ENCODE results near the gene CD6.

The CD6 gene

DNA sequence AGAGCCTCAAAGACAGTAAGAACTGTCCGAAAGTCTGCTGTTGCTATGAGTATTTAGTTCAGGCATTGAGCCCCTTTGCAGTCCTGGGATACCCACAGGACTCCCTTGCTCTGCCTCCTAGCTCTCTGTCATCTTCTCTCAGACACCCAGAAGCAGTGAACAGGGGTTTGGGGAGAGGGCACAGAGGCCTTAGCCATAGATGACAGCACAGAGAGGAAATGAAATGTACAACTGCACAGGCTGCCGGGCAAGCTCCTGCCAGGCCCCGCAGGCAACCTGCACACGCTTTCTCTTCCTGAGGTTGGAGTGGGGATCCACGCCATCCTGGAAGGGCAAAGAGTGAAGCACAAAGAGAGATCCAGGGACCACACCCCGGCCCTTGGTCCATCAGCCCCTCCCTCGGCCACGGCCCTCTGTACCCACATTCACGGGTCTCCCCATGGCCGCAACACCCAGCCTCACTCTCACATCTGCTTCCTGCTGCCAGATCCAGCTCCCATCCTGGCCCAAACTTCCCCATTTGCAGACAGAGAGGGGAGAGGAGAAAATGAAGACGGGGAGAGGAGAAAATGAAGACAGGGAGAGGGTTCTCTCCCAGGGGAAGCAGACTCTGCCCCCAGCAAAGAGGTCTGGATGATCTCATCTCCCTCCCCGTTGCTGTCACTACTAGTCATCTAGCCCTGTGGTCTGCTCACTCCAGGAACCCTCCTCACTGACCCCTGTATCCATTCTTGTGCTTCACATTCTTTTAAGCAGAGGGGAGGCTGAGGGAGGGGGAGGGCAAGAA, 40.7 kb downstream of the CD6 start:
- DNase-seq: no peak

DNA sequence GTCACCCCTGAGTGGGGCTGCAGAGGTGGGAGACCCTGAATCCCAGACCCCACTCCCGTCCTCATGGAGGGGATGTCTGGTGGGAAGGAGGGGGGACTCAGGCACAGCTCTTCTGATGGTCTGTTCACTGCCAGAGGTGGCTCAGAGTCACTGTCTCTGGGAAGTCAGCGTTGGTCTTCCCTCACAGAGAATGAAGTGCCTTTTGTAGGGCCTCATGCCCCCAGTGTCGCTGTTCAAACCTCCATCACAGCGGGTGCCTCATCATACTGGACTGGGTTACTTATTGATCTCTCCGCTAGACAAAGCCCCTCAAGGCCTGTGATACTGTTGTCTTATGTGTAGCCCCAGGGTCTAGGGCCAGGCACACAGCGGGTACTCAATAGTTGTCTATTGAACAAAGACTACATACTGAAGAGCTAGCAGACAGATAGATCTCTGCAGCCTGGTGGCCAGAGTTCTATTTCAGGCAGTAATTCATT, 41.3 kb downstream of the CD6 start:
- DNase-seq: no peak

DNA sequence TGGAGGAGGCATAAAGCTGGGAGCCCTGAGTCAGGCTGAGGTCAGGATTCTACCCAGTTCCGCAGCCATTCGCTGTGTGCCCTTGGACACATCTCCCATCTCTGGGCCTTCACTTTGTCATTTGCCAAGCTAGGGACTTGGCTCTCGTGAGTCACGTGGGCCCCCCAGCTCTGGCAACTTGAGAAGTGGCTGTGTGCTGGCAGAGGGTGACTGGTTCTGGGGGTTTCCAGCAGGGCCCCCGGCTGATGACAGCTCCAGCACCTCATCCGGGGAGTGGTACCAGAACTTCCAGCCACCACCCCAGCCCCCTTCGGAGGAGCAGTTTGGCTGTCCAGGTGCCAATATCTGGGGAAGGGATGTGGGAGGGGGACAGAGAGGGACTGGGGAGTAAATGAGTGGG, 46.6 kb downstream of the CD6 start:
- no peak for DNase-seq

DNA sequence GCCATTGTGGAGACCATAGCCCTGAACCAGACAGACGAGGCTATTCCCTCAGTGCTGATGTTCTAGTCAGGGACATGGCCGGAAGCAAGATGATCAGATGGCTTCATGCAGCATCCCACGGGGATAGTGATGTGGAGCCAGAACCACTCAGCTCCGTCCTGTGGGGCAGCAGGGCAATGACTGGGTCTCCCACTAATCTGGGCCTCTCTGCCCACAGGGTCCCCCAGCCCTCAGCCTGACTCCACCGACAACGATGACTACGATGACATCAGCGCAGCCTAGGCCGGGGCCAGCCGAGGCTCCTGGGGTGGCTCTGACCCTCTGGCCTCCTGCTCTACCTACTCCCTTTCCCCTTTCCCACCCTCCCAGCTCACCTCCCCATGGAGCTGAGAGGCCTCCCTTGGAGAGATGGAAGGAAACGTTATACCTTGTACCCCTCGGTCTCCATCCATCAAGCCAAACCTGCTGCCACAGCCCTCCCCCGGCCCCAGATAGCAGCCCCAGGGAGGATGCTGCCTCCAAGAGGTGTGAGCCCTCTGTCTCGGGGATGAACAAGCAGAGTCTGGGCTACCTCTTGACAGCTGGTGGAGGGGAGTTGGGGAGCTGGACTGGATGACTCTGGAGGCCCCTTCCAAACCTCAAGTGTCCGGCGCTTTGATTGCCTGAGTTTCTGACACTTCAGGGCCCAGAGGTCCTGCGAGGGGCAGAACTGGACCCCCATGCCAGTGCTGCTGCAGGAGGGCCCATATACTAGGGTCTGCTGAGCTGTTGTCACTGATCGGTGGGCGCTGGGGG, 47.8 kb downstream of the CD6 start:
- DNase-seq: no peak

DNA sequence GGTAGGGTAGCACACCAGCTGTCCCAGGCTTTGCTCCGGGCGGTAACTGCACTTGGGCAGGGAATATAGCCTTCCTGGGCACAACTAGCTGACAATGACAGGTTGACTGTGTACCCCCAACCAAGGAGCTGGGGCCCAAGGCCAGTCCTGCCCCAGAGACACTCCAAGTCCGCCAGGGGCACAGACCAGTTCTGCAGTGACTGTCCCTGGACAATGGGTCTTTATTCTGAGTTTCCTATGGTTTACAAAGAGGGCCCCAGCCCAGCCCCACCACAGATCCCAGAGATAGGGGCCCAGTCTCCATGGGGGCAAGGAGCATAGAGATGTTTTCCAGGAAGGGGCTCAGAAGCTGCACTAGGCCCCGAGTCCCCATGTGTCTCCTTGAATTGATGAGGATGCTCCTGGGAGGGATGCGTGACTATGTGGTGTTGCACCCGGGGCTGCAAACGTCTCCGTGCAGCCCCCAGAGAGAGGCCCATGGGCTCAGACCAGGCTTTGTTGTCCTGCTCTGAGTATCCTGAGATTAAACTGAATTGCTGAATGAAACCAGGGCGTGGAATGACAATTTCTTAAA, 48.4 kb downstream of the CD6 start:
- no peak for DNase-seq

DNA sequence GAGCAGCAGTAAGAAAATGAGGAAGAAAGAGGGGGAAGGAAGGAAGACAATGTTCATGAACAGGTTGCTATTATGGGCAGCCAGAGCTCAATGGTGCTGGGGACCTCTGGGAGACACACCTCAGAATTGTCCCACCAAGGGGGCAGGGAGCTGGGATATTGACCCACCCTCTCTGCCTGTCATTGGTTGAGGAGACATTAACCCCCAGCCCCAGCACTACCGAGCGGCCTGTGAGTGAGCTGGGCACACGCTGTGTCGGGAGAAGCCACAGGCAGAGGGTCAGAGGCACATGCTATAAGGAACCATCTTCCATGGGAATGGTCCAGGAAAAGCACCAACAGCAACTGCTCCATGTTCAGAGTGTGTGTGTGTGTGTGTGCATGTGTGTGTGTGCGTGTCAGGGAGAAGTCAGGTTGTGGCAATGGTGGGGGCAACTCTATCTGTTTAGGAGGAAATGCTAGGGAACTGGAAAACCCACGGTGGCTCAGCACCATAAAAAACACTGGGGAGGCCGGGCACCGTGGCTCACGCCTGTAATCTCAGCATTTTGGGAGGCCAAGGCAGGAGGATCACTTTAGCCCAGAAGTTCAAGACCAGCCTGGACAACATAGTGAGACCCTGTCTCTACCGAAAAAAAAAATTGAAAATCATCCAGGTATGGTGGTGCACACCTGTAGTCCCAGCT, 49.2 kb downstream of the CD6 start:
- no peak for DNase-seq

DNA sequence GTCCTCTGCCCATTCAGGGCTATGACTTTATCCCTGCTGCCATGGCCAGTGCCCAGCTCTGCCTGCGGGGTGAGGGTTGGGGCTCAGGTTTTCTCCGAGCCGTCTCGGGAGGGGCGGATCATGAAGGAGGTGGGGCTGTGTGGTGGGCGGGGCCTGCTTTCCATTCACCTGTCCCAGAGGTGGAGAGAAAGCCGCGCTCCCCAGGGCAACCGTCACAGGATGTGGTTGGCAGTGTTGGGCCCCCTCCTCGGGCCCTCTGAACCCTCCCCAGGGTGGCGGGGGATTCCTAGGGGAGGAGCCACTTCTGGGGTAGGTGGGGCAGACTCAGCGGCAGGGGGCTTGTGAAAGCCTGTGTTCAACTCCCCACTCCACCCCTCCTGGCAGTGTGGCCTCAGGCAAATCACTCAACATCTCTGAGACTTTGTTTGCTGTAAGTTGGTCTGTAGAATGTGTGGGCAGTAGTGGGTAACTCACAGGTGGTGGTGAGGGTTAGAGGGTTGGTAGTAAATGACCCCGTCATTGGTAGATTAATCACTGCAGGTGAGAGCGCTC, 50.3 kb downstream of the CD6 start:
- DNase-seq: no peak

DNA sequence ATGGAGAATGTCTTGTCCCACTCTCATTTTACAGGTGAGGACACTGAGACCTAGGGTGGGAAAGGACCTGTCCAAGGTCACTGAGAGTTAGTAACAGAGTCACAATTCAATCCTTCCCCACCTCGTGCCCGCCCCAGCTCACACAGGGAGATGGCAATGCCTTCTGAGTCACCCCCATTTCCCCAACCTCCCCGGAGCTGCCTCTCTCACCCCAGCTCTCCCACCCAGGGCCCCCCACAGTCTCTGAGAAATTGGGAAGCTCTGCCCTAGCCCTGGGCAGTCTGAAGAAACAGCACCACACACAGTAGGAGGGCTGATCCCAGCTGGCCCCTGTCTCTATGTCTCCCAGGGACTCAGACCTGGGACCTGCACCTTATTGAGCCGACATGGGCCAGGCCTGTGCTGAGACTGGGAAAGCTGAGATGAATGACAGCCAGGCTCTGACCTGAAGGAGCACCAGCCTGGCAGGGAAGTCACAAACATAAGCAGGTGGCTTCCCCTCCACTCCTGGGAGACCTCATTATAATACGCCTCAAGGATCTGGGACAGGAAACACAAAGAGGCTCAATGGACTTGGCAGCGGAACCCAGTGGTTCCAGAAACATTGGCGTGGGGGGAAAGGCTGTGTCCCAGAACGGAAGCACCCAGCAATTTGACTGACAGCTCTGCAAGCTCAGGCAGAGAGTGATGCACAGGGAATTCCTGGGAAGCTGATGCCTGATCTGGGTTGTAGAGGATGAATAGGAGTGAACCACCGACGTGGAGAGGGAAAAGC, 51.0 kb downstream of the CD6 start:
- DNase-seq: no peak

DNA sequence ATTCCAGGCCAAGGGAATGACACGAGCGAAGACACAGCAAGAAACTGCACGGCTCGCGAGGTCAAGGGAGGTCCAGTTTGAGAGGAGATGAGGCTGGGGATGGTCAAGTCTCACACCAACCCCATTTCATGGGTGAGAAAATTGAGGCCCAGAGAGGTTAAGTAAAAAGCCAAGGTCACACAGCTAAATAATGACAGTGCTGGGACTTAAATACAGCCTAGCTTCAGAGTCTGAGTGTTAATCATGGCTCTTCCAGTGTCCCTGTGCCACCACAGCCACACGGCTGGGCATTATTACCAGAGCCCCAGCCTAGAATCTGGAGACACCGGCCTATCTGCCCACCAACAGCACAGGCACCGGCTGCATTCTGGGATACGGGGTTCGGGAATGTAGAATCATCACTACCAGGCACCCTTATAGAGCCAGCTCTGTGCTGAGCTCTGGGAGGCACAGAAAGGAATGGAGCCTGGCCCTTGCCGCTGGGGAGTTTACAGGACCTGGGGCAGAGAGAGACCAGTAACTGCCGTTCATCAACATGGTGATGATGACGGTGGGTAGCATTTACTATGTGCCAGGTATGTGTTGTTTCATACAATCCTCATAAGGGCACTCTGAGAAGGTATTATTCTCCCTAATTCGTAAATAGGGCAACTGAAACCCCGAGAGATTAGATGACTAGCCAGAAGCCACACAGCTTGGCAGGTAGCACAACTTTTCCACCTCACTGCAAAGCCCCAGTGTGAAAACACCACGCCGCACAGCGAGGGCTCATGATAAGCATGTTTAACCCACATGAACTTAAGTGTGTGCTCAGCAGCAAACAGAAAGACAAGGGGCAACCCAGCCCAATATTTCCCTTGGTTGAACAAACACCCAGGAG, 51.8 kb downstream of the CD6 start:
- DNase-seq: no peak

DNA sequence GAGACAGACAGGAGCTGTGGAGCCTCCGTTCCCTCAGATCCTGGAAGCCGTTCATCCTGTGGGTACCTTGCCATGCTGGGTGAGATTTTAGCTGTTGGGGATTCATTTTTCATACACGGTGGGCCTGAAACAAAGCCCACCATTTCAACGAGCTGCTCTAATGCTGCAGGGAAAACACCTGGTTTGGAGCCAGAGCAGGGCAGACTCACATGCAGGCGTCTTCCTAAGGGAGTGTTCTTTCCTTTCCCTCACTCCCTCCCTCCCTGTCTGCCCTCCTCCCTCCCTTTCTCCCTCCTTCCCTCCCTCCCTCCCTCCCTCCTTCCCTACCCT, 52.5 kb downstream of the CD6 start:
- DNase-seq: no peak

DNA sequence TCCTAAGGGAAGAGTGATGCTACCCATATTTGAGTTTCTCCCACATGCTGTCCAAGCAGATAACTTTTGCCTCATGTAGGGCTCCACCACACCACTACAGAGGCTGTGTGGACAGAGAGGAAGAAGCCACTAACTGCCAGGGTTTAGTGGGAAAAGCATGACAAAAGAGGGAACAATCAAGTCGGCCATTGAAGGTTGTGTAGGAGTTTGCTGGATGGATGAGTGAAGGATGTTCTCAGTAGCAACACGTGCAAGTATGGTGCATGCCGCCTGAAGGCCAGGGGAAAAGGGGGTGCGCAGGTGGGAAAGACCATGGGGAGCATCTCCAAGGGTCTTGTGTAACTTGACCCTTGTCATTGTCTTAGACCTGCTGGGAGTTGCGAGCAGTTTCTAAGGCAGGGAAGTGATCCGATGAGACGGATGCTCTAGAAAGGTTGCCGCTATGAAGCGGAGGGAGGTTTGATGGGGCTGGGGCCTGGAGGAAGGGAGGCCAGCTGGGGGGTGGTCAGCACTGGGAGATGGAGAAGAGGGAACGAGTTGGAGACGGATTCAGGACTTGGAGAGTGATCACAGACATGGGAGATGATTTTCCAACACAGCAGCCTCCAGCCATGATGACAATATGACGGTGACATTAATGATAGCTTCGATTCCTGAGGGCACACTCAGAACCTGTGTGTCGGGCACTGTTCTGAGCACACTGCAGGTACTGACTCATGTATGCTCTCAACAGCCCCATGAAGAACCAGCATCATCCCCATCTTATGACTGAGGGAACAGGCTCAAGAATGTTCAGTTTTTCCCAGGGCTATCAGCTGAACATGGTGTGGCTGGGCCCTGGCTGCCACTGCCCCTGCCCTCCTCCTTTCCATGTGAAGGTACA, 53.7 kb downstream of the CD6 start:
- no peak for DNase-seq

DNA sequence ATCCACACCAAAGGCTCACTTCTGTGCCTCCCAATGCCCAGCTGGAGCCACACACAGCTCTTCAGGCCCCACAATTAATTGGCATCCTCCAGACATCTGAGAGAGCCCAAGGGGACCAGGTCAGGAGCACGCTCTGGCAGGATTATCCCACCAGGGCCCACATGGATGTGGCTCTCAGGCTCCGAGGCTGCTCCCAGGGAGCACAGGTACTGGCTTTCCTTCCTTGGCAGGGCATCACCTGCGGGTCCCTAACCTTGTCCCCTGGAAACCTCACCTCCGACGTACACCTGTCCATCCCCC, 54.3 kb downstream of the CD6 start:
- DNase-seq: no peak

DNA sequence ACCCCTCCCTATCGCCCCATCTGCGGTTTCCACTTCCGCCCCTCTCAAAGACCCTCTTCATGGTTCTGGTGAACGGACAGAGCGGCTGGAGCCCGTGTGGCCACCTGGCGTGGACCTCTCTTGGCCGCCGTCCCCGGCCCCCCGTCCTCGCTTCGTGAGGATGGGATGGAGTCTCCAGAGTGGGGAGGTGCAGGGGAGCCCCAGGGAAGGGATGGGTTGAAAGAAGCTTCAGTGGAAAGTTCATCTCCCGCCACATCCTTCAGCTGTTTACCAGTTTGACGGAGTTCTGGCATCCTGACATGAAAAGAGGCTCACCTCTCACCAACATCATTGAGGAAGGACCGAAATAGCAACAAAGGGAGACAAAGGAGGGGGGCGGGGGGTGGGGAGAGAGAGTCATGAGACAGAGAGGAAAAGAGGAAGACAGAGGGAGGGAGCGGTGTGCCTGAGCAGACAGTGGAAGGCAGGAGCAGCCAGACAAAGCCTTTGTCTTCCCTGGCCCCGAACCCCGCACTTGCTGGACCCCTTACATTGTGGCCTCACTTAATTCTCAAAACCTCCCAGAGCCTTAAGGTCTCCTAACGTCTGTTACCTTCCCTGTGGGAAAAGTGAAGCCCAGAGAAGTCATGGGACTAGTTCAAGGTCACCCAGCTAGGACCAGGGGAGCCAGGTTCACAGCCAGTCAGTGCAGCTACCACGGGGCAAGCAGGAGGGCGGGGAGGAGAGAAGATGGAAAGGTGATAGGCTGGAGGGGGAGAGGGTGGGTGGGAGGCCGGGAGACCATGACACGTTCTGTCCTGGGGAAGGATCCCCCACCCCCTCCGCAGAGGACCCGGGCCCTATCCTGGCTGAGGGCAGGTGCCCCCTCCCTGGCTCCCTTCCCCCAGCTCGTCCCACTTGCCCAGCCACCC, 54.9 kb downstream of the CD6 start:
- DNase-seq: no peak

DNA sequence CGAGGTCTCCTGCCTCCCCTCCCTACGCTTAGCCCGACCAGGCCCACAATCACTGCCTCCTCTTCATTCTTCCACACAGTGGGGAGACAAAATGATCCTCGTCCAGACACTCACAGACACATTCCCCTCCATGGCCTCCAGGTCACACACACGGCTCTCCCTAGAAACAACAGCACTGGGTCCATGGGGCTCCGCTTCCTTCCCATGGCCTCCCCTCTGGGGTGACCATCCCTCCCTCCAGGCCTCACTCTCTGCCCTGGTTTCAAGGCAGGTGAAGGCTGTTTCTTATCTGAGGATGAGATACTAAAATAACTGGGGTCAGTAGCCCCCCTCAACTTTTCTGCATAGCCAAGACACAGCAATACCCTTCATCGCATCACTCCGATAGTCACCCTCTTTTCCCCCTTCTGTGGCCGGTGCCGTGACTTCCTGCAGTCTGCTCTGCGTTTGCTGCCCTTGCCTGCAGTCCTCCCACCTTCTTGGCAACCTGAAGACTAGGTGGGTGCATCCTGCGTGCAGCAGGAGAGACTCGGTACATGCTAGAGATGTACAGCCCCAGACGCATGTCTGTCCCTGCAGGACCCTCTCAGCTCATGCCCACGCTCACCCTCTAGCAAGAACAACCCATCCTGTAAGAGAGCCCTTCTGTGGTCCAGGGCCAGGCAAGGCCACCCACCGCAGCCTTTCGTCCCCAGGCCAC, 55.8 kb downstream of the CD6 start:
- no peak for DNase-seq

DNA sequence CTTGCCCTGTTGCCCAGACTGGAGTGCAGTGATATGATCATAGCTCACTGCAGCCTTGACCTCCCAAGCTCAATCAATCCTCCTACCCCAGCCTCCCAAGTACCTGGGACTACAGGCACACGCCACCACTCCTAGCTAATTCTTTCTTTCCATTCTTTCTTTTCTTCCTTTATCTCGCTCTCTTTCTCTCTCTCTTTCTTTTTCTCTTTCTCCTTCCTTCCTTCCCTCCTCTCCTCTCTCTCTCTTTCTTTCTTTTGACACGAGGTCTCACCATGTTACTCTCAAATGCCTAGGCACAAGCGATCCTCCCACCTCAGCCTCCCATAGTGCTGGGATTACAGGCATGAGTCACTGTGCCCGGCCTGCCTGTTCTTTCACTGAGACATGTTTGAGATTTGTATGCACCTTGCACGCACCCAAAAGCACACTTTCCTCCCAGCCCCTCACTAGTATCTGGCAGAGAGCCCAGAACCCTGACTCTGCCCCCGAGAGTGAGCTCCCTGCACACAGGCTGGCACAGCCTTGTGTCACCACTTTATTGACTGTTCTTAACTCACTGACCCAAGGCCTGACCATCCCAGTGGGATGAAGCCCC, 56.8 kb downstream of the CD6 start:
- DNase-seq: no peak

DNA sequence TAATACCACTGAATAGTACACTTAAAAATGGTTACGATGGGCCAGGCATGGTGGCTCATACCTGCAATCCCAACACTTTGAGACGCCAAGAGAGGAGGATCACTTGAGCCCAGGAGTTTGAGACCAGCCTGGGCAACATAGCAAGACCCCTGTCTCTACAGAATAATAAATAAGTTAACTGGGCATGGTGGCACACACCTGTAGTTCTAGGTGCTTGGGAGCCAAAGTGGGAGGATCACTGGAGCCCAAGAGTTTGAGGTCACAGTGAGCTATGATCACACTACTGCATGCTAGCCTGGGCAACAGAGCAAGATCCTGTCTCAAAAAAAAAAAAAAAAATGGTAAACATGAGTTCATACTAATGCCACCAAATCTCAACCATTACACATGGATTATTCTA, 61.3 kb downstream of the CD6 start:
- DNase-seq: no peak

DNA sequence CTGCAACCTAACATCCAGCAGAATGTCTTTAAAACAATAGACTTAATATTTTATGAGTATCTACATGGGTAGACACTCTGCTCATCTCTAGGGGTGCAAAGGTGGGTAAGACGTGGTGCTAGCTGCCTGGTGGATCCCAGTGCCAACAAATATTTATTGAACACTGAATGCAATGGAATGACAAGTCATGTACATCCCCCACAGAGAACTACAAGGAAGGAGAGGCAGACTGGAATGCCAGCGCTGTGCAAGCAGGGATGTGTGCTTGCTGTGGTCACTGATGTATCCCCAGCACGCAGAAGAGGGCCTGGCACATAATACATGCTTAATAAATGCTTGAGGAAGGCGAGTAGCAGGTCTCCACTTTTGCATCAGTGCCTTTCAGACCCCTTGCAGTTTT, 61.9 kb downstream of the CD6 start:
- no peak for DNase-seq

DNA sequence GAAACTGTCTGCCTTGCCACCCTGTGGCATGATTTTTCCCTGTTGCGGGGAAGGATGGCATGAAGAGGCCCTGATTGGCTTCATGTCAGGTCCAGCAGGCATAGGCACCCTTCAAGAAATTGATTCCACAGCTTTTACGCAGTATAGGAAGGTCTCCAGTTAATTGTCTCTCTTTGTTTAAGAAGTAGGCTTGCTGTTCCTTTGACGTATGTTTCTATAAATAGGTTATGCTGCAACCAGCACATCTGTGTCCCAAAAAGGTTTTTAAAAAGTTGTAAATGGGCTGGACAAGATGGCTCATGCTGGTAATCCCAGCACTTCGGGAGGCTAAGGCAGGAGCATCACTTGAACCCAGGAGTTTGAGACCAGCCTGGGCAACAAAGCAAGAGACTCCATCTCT, 62.6 kb downstream of the CD6 start:
- DNase-seq: no peak

All from NCI-H82 (cell line).